ENCODE results near the gene RARB.
A peak's percentile ranks its signal among the peaks of the same experiment; 100 is the strongest.

RARB gene

DNA sequence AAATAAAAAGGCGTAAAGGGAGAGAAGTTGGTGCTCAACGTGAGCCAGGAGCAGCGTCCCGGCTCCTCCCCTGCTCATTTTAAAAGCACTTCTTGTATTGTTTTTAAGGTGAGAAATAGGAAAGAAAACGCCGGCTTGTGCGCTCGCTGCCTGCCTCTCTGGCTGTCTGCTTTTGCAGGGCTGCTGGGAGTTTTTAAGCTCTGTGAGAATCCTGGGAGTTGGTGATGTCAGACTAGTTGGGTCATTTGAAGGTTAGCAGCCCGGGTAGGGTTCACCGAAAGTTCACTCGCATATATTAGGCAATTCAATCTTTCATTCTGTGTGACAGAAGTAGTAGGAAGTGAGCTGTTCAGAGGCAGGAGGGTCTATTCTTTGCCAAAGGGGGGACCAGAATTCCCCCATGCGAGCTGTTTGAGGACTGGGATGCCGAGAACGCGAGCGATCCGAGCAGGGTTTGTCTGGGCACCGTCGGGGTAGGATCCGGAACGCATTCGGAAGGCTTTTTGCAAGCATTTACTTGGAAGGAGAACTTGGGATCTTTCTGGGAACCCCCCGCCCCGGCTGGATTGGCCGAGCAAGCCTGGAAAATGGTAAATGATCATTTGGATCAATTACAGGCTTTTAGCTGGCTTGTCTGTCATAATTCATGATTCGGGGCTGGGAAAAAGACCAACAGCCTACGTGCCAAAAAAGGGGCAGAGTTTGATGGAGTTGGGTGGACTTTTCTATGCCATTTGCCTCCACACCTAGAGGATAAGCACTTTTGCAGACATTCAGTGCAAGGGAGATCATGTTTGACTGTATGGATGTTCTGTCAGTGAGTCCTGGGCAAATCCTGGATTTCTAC is at the start of gene RARB:
Gene RARB (plus strand): TSS at position 322 of the 847 bp plus-strand sequence. CDS start 469 bp downstream, at position 791.
- DNase-seq, result peak; percentile 26

DNA sequence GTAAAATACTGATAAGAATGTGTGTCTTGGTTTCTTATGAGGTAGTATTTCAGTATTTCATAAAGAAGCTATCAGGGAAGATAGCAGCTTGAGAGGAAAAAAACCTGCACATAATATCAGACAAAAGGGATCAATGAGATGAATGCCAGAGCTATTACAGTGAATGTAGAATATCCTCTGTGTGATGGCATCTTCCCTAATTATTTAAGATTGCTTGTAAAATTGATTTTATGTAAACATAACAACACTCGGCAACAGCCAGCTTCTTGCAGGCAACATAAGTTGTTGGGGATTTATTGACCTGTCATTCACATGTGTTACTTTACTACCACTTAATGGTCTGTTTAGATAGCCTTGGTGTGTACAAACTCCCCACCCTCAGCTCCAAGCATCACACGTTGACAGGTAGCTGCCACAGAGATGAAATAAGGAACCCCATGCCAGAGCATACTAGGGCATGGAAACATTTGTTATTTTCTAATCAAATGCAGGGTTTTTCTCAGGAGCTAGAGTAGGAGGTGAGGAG is 49.2 kb upstream of the RARB start:
- no peak for DNase-seq

DNA sequence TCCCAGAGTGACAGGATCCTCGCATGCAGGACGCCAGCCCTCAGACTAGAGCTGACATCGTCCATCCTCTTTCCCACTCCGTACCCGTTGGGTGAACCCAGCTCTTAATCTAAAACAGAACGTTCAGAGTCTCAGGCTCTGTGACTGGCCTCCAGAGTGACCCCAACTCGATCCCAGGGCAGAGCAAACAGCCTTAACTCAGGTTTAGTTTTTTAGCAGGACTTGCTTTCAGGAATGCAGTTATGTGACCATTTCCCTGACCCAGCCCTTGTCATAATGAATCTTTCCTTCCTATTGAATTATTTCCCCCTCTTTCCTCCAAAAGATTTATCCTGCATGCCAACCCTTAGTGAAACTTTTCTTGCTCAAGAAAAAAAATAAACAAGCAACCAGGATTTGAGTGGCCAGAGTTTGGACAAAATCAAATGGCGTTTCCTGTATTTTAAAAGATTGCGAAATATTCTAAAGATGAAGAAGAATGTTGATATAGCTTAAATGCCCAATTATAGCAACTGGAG is 47.8 kb upstream of the RARB start:
- DNase-seq, result no peak

DNA sequence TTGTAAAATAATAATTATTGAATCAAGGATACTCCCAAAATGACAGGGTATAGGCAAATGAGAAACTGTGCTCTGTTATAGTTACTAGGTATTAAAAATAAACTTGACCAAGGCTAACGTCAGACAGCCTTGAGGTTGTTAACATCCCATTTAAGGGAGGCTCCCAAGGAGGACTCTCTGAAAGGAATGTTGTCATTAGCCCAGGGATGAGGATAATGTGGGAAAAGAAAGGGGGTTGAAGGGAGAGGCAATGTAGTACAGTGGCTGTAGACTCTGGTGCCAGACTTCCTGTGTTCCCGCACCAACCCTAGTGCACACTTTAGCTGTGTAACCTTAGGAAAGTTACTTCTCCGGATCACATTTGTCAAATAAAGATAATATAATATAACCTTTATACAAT is 47.0 kb upstream of the RARB start:
- no peak for DNase-seq

DNA sequence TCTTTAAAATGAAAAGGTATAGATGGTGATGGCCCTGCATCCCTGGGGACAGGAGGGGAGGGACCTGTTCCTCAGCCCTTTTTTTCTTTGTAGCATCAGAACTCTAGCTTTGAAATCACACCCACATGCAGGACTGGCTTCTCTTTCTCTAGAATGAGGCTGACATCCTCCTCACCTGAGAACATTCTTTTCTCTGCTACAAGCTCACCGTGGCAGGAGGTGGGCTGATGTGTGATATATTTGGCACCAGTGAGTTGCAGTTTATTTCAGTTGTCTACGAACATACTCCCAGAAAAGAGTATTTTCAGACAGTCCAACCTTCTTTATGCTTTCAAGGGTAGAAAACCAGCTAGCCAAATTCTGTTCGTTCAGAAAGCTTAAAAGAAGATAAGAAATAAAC is 43.6 kb upstream of the RARB start:
- DNase-seq, result no peak

DNA sequence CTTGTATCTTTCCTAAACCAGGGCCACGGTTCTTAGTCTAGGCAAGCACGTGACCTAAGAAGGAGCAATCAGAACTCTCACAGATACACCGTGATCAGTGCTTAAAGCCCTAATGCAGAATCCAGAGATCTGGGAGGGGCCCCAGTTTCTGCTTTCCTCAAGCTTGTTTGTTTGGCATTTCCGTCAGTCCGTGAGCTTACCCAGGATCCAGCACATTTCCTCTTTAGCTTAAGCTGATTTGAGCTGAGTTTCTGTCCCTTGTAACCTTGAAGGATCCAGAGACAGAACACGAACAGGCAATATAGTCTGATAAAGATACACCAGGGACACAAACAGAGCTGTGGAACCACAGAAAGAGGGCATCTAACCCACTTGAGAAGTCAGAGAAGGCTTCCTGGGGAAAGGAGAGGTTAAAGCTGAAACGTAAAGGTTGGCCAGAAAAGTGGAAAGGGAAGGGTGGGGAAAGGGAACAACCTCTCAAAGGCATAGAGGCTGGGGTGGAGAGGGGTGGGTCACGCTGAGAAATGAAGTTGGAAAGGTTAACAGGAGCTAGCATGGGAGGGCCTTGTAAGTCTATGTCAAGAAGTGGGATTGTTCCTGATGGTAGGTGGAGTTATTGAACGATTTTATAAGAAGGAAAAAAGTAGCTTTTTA is 42.1 kb upstream of the RARB start:
- no peak for DNase-seq

DNA sequence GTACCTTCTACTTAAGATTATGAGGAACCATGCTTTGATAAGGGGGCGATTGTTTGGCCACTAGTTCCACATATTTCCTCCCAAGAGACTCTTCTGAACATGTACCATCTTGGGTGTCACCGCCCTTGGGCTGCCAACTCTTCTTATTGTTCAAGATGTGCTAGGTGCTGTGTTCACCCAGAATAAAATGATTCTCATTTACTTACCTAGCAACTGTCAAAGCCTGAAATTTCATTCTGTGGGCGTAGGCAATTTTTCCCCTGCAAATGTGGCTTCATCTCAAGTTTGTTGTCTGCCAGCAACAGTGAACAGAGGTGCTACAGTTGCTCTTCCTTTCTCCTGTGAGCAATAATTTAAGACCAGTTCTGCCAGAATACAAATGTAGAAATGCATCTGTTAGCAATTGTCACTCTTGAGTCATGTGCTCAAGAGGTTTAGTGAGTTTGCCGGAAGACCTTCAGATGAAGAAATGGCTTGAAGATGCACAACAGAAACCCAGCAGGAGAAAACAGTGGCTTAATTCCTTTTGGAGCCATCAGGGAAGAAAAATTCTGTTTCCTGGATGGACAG is 41.3 kb upstream of the RARB start:
- no peak for DNase-seq

DNA sequence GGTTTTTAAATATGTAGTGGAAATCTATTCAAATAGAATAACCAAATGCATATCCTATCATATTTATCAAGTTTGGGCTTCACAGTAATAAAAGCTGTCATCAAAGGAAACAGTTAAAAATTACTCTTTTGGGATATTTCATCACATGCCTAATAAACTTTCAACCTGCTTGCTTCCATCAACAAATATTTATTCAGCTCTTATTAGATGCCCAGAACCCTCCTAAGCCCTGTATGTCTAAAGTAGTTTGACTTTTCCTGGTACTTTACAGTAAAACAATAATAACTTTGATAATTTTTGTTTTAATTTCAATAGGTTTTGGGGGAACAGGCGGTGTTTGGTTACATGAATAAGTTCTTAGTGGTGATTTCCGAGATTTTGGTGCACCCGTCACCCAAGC is 37.5 kb upstream of the RARB start:
- DNase-seq, result no peak

DNA sequence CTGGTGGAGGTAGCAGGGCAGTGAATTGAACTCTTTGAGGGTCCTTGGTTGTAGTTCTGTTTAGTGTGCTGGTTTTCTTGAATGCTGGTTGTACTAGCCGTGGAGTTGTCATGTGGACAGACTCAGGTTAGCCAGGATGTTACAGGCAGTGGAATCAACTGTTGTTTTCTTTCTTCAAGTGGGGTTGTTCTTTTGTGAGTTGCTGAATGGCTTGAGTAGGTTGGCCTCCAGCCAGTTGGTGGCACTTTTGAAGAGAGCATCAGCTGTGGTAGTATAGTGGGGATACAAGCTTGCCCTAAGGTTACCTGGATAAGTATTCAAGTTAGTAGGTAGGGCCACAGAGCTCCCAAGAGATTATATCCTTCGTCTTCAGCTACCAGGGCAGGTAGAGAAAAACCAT is 31.8 kb upstream of the RARB start:
- DNase-seq, result no peak

DNA sequence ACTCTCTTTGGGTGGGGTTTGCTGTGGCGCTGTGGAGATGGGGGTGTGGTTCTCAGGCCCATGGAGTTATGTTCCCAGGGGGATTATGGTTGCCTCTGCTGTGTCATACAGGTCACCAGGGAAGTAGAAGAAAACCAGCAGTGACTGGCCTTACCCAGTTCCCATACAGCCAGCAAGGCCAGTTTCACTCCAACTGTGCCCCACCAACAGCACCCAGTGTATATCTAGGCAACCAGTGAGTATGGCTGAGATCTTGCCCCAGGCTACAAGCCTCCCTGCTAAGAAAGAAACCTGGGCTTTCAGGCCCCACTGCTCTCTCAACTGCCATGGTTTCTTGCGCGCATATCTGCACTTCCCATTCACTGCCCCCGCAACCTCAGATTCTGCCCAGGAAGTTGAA is 31.4 kb upstream of the RARB start:
- DNase-seq, result no peak

DNA sequence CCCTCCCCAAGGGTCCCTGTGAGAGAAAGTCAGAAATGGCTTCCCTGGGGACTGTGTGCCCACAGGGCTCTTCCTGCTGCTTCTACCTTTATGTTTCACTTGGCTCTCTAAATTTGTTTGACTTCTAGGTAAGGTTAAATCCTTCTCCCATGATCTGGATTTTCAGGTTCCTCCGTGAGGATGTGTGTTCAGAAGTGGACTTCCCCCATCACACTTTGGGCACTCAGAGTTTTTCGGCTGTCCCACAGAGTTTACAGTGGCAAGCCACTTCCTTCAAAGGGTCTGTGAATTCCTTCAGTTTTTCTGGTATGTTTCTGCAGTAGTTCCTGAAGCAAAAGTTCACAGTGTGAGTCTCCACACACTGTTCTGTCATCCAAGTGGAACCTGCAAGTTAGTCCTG is 30.9 kb upstream of the RARB start:
- DNase-seq, result no peak

DNA sequence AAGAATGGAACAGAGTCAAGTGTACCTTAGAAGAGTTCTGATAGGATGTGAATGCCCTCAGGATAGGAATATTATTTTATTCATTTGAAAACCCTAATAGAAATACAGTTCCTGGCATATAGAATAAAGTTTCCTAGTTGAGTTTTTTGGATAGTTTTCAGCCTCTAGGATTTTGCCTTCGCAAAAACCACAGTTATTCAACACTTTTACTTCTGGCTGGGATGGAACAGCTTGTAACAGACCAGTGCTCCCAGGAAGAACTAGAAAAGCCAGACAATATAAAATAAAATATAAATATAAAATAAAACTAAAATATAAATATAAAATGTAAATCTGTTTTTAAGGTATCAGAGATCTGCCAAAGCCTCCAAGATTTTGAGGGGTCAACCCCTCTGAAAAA is 27.5 kb upstream of the RARB start:
- DNase-seq, result no peak

DNA sequence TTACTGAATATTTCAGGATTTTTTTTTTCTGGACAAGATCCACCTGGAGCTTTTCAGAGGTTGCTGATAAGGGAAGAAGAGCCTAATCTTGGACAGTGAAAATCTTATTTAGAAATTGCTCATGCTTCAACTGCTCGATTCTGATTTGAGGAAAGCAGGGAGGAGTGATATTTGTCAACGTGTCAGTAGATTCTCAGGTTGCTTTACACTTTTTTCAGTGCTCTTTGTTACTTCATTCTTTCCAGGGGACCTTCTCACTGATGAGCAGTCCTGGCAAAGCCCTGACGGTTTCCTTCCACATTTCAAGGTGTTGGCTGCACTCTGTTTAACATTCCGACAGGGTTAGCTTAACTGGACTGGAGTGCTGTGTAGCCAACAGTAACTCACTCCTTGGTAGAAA is 24.1 kb upstream of the RARB start:
- DNase-seq, result no peak

DNA sequence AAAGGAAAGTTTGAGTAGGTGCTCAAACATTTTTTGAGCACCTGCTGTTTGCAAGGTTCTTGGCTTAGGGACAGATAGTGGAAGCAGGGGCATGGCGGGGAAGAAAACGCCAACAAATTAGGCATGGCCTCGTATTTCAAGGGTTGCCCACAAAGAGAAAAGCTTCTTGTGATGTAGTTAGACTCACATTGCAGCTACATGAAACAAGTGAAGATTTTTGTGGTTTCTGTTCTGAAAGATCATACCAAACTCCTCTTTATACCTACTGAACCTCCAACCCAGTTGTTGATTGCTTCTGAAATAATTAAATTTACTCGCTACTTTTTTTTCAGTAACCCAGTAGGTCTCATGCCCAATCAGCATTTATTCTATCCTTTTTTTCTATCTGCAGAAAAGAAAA is 23.5 kb upstream of the RARB start:
- no peak for DNase-seq

DNA sequence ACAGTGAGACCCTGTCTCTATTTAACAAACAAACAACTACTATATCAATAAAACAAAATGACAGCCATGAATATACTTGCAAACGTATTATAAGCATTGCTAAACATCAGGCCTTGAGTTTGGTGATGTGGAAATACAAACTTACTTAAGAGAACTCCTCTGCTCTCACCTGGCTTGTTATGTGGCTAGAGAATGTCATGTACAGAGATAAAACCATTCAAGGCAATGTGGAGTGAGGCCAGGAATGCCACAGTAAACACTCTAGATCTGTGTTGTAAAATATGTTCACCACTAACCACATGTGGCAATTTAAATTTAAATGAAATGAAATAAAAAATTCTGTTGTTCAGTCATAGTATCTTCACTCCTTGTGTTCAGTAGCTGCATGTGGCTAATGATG is 22.7 kb upstream of the RARB start:
- no peak for DNase-seq

DNA sequence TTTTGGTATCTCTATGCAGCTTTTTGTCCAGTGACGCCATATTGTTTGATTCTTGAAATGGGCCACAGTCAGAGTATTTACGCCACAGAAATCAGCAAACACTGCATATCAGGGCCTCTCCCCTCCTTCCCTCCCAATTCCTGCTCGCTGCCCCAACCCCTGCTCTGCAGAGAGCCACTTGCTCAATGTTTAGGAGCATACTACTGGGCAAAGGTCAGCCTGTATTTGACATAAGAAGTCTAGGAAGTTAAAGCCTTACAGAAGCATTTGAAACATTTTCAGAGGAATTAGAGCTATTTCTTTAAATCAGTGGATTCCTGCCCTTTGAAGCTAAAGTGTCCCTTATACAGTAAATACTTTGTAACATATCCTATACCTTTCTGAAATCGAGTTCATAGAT is 17.4 kb upstream of the RARB start:
- no peak for DNase-seq

DNA sequence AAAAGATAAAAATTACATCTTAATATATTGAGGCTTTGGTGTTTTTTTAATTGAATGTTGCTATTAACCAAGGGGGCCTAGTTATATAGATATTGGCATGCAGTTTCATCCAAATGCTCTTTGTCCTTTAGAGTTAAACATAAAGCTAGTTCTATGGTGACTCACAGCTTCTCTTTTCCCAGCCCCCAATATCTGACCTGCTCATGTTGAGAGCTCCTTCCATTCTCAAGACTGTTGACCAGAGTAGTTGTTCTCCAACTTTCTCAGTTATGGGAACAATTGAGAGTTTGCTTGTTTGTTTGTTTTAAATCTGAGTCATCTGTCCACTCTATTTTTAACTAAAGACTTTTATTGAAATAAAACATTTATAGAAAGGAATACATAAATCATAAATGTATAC is 15.8 kb upstream of the RARB start:
- no peak for DNase-seq

DNA sequence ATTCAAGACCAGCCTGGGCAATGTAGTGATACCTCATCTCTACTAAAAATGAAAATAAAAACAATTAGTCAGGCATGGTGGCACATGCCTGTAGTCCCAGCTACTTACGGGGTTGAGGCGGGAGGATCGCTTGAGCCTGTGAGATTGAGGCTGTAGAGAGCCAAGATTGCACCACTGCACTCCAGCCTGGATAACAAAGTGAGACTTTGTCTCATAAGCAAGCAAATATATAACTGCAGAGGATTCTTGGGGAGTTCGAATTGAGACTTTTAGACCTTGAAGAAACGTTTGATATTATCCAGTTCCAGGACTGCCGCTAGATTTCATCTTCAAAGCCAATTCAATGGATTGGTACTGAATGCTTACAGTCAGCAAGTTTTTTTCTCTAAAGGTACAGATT is 11.9 kb upstream of the RARB start:
- no peak for DNase-seq

DNA sequence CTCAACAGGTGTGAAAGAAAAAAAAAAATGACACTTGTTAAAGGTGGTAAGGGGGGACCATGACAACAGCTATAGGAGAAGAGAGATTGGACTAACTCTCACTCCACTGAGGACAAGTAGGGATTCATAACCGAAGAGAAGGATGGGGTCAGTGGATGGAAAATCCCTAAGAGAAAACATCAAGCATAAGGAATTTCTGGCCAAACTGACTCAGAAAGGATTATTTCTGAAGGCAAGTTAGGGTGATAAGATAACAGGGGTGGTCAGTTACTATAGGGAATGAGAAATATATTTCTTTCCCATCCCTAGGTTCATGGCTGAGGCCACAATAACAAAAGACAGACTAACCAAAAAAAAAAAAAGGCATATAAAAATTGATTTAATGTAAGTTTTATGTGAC is 9.5 kb upstream of the RARB start:
- DNase-seq, result peak; percentile 29

DNA sequence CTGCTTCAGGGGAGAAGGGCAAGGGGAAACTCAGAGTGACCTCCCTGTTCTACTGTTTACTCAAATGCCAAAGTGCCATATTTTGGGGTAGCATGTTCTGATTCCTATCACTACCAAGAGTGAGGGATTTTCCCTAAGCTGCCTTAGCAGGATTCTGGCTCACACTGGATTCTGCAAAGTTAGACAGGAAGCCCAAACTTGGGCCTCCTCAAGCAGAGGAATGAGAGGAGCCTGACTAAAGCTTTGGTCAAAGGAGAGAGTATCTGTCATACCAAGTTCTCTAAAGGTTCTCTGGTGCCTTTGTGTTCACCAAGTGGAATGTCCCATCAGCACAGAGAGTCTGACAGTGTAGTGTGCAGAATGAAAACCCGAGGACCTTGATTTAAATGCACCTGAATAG is 8.8 kb upstream of the RARB start:
- no peak for DNase-seq

DNA sequence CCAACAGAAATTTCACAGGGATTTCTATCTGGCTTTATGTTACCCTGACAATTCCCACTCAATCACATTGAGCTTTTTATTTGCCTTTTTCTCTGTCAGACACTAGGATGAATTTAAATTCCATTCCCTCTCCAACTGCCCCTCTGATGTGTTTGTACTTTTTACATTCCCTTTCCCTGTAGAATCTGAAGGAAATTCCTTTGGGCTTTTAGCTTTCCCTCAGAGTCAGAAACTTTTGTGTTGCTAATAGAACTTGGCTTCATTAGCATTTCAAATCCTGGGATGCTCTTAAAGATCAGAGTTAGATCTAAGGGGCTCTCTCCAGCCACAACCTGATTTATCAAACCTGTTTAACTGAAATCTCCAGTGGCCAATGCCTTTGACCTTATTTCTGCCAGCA is 7.9 kb upstream of the RARB start:
- DNase-seq, result no peak

DNA sequence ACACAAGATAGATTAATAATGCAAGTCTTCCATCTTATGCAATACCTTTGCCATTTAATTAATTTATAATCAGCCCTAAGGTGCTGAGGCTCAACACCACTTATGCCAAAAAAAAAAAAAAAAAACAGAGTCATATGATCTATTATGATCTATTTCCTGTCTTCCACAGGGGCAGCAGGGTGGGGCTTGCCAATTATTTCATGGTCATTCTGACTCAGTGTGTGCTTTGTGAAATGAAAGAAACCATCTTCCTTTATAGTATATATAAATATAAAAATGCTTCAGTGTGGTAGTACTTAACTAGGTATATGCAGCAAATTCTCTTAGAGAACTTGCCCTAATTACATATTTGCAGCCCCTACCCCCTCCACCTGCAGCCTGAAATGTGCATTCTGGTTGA is 7.2 kb upstream of the RARB start:
- DNase-seq, result no peak

DNA sequence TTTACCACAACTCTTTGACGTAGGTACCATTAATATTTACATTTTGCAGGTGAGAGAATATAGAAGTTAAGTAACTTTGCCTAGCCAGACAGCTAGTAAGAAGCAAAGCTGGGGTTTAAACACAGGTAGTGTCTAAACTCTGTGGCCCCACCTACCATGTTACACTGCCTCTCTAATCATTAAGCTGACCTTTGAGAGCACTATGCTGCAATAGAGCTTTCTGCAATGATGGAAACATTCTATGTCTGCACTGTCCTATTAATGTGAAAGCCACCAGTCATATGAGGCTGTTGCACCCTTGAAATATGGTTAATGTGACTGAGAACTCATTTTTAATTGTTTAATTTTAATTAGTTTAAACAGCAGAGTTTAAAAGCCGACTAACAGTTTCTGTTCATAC is 6.3 kb upstream of the RARB start:
- no peak for DNase-seq
